ENCODE measurements around the gene TRABD2A.
"Not testable (repeated sequence)": the region's sequence is repeated elsewhere in the genome, so short reads cannot be mapped to it uniquely, and the experiment has no call there.

The TRABD2A gene, protein sequence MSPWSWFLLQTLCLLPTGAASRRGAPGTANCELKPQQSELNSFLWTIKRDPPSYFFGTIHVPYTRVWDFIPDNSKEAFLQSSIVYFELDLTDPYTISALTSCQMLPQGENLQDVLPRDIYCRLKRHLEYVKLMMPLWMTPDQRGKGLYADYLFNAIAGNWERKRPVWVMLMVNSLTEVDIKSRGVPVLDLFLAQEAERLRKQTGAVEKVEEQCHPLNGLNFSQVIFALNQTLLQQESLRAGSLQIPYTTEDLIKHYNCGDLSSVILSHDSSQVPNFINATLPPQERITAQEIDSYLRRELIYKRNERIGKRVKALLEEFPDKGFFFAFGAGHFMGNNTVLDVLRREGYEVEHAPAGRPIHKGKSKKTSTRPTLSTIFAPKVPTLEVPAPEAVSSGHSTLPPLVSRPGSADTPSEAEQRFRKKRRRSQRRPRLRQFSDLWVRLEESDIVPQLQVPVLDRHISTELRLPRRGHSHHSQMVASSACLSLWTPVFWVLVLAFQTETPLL

DNA sequence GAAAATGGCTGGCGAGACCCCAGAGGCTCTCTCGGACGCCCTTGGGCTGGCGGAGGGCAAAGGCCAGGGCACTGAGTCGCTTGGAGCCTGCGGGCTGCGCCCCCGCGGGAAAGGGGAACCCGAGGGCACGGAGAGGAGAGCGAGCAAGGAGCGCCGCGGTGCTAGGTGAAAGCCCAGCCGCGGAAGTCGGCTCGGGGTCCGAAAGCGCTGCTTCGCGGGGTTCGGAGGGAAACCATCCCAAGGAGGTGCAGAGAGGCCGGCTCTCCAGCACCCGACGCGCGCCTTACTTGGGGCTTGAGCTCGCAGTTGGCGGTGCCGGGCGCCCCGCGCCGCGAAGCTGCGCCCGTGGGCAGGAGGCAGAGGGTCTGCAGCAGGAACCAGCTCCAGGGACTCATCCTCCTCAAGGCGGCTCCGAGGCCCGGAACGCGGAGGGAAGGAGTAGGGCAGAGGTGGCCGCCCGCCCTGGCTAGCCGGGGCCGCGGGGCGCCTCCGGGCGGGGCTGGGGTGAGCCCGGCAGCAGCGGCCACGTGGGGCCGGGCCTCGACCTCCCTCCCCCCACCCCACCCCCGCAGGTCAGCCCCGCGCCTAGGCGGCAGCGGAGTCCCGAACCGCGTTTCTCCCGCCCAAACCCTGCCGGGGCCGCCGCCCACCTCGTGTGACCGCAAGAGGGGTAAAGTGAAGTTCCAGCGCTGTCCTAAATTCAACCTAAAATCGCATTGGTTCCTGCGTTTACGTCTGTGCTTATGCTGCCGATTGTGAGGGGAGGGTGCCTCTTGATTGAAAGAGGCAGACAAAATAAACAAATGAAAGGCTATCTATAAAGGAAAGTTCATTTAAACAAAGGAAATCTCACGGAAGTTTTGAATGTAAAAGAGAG is at the start of gene TRABD2A:
TSS of gene TRABD2A (minus strand) at position 440 of the 877 bp plus-strand sequence. CDS start at position 395, 45 bp downstream.
- peak; percentile 50 for DNase-seq (ENCODE audit: low read depth, low spot score)

DNA sequence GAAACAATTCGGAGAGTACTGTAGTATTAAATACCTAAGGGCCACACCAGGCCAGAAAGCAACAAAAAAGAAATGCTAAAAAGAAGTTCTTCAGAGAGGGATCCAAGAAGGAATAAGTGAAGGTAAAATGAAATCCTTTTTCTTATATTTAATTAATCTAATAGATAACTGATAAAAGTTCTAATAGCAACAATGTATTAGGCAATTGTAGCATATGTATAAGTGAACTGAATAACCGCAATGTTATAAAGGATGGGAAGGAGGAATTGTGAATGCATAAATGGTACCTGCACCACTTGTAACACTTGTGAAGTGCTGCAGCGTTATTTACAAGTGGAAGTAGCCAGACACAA is 46.4 kb upstream of the TRABD2A start:
- no peak for DNase-seq (ENCODE audit: low read depth, low spot score)

DNA sequence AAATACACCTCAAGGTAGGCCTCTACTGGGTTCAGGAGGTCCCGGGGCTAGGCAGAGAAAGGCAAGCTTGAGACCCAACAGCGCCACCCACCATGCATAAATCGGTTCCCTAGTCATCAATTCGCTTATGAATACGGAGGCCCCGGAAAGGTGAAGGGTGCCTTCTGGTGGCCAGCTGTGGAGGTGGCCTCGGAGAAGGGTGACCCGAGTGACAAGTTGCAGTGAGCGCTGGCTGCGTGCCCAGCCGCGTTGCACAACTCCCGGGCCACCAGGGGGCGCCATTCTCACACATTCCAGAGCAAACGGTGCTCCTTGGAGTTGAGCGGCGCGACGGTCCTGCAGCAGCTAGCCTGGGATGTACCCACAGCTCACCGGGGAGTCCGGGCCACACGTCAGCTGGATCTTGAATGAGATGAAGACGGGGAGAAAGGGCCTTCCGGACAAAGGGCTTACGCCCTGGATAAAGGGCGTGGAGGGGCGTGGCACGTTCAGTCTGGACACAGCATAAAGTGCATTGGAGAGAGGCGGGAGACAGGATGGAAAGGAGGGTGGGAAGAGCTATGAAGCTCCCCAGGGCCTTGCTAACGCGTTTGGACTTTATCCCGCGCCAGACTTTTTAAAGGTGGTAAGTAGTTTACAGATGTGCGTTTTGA is 45.0 kb upstream of the TRABD2A start:
- DNase-seq (ENCODE audit: low read depth, low spot score): peak; percentile 85

DNA sequence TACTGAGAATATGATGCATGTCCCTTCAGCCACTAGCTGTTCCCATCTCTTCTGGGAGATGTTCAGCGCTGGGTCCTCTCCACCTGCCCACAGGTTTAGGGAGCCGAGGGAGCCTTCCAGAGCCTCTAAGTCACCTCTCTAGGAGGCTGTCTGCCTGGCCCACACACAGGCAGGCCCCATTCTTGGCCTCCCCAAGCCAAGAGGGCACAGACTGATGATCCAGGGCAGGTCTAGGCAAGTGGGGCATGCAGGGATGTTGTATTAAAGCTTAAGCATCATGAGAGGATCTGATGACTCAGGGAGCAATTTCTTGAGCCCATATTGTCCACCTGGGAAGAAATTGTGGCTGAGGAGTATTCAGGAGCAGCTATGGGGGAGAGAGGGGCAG is 44.4 kb upstream of the TRABD2A start:
- DNase-seq (ENCODE audit: low read depth, low spot score): no peak

DNA sequence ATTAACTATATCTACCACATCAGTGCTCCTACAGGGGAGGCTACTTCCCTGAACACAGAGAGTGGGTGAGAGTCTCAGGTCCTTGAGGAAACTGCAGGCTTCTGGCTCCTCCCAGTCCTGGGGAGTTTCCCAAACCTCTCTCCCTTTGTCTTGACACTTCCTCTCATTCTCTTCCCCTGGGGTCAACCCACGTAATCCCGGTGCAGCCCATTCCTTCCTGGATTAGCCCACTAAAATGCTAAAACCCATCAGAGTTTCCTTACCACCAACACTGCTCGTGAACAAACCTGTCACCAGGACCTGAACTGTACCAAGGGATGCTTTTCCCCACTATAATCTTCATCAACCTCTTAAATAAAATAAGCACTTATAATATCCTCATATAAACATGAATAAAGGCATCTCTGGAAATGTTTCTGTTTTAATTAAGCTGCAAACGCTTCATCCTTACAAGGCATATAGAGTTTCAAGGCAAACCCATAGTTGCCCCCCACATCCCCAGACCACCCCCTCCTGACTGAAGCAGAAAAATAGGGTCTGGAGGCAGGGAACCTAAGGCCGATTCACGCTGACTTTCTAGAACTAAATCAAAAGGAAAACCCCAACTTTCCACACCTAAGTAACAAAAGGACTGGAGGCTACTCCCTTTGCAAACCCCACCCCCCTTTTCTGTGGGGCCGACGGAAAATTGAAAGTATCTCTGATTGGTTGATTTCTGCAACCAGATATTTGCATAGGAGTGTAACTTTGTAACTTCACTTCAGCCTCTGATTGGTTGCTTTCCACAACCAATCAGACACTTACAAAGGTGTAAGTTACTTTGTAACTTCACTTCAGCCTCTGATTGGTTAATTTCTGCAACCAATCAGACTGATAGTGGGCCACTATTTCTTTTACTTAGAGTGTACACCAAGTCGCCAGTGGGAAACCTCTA is 43.6 kb upstream of the TRABD2A start:
- DNase-seq (ENCODE audit: low read depth, low spot score): peak; percentile 52

DNA sequence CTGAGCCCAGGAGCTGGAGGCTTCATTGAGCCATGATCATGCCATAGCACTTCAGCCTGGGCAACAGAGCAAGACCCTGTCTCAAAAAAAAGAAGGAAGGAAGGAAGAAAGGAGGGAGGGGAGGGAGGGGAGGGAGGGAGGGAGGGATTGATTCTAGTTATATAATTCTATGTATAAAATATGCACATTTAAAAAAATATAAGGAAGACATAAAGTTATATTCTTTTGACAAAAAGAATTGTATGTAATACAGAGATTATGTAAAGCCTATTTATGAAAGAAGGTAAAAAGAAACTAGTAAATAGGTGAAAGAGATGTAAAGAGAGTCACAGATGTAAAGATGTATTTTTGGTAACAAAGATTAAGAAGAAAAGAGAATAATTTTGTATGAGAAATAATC is 42.1 kb upstream of the TRABD2A start:
- no peak for DNase-seq (ENCODE audit: low read depth, low spot score)

DNA sequence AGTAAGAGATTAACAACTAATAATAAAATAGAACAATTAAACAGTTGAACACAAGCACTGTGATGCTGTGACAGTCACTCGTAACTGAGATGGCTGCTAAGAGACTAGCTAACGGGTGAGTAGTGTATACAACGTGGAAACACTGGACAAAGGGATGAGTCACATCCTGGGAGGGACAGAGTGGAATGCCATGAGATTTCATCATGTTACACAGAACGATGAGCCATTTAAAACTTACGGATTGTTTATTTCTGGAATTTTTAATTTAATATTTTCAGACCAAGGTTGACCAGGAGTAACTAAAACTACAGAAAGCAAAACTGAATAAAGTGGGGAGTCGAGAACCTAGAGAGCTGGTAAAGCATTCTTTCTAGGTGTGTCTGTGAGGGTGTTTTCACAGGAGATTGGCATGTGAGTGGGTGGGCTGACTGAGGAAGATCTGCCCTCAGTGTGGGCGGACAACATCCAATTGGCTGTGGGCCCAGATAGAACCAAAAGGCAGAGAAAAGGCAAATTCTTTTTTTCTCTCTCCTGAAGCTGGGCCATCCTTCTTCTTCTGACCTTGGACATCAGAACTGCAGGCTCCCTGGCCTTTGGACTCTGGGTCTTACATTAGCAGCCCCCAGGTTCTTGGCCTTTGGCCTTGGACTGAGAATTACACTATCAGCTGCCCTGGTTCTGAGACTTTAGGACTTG is 39.1 kb upstream of the TRABD2A start:
- no peak for DNase-seq (ENCODE audit: low read depth, low spot score)

DNA sequence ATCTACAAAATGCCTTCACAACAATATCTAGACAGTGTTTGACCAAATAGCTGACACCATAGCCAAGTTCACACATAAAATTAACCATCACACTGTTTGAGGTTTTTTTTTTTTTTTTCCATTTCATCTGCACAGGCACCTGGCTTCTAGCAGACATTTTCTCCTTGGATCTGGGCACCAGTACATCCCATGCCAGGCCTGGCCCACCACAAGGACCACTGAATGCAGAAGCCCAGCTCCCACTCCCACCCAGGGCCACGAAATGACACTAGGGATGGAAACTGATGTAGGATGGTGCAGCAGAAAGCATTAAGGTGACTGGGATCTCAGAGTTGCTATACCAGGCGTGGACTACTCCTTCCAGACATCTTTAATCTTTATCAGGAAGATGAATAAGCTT is 37.5 kb upstream of the TRABD2A start:
- no peak for DNase-seq (ENCODE audit: low read depth, low spot score)

DNA sequence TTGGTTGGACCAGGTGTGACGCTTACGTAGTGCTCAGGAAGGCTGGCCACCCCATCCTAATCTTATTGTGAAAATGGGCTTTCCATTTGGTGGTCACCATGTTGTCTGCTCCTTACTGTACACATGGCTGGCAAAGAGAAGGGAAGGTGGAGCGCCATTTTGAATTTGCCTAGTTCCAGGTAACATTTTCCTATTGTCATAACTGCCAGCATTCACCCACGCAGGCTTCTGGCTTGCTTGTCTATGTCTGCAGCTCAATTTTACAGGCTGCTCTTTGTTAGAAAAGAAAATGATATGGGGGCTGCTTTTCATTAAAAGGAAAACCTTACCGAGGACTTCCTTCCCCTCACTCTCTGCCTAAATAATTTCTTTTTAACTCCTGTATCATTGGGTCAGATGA is 36.9 kb upstream of the TRABD2A start:
- DNase-seq (ENCODE audit: low read depth, low spot score): not testable (repeated sequence)

DNA sequence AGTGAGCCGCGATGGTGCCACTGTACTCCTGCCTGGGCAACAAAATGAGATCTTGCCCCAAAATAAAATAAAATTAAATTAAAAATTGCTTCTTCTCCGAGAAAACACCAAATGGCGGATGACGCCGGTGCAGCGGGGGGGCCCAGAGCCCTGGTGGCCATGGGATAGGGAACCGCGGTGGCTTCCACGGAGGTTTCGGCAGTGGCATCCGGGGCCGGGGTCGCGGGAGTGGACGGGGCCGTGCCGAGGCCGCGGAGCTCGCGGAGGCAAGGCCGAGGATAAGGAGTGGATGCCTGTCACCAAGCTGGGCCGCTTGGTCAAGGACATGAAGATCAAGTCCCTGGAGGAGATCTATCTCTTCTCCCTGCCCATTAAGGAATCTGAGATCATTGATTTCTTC is 34.8 kb upstream of the TRABD2A start:
- DNase-seq (ENCODE audit: low read depth, low spot score): not testable (repeated sequence)

DNA sequence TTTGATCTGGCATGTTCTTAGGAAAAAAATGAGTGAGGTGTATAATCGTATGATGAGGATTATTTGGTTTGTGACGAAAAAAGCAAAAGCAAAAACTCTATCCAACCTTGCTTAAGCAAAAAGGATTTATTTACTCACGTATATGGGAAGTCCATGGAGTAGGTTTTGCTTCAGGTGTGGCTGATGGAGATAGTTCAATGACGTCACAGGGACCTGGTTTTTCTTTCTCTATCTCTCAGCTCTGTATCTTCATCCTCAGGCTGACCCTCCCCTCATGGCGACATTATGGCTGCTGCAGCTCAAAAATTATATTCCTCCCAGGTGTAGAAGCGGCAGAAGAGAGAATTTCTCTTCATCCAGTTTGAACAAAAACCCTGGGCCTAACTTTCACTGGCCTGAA is 33.5 kb upstream of the TRABD2A start:
- DNase-seq (ENCODE audit: low read depth, low spot score): no peak

DNA sequence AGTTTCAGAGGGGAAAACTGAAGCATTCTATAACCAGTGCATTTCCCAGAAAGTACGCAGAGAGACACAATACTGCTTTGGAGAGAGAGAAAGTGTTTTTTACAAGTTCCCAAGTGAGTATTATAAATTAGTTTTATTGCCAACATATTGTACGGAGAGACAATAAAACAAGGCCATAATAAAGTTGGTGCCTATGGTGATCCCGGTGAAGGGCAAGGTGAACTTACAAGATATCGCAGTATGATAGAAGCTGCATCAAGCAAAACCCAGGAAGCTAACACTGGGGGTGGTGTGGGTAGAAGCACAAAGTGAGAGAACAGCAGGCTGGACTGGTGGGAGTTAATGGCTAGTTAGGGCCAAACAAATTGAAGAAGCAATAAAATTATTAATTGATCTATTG is 32.1 kb upstream of the TRABD2A start:
- DNase-seq (ENCODE audit: low read depth, low spot score): no peak

DNA sequence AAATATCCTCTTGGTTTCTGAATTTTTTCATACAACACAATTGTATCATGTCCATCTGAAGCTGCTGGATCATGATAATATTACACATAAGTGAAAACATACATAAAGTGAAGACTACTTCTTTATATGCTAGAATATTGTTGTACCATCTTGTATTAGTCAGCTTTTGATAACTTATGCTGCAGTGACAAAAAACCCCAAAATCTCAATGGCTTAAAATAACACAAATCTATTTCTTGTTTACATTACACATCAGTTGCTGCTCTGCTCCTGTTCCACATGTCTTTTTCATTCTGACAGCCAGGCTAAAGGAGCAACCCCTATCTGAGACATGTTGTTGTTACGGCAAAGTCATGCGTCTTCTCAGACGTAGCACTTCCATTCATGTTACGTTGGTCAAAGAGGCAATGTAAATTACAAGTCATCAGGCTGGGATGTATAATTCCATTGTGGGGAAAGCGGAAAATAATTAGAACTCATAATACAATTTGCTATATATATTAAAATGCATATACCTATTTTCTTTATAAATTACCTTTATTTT is 30.3 kb upstream of the TRABD2A start:
- DNase-seq (ENCODE audit: low read depth, low spot score): no peak

DNA sequence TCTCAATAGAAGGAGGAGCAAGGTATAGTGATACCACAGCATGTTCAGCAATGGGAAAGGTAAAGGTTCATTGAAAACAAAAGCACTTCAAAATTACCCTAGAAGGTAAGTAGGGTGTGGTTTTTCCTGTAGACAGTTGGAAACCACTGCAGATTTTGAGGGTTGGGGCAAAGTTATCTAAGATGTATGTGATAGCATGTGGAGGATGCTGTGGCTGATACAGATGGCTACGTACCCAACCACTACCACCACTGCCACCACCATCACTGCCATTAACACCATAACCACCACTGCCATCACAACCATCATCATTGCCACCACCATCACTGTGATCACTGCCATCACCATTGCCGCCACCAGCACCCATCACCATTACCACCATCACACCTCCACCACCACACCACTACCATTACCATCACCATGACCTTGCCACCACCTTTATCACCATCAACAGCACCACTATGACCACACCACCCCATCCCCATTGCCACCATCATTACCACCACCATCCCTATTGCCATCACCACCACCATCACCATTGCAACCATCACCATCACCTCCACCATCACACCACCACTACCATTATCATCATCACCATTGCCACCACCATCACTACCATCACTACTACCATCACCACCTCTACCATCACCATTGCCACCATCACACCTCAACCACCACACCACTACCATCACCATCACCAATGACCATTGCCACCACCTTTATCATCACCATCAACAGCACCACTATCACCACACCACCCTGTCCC is 28.2 kb upstream of the TRABD2A start:
- DNase-seq (ENCODE audit: low read depth, low spot score): no peak

DNA sequence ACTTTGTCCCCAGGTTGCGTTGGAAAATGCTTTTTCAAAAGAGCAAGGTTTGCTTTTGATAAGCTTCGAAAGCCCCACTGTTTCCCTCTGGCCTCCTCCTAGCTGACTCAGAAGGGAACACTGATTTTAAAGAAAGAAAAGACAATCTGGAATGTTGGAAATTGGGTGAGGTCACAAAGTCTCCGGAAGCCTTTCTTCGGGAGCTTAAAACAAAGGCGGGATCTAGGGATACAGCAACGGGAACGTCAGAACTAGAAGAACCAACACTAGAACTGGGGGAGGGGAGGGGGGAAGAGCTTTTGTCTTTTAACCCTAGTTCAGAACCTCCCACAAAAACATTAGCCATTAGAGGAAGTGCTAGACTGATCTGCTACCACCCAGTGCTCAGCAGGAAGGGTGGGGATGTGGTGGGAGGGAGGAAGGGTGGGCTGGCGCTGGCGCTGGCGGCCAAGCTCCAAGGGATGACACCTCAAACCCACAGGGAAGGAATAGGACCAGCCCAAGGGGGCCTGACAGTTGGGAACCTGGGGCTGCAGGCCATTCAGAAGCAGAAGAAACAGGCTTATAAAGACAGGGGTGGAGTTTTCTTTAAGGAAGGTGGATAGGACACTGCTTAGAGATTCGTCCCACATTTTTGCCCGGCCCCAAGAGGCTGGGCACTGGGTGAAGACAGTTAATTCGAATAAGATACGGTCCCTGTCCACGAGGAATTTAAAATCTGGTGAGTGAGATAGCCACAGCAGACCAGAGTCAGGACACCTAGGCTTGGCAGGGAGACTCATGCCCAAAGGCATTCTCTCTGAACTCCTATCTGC is 26.2 kb upstream of the TRABD2A start:
- peak; percentile 47 for DNase-seq (ENCODE audit: low read depth, low spot score)

DNA sequence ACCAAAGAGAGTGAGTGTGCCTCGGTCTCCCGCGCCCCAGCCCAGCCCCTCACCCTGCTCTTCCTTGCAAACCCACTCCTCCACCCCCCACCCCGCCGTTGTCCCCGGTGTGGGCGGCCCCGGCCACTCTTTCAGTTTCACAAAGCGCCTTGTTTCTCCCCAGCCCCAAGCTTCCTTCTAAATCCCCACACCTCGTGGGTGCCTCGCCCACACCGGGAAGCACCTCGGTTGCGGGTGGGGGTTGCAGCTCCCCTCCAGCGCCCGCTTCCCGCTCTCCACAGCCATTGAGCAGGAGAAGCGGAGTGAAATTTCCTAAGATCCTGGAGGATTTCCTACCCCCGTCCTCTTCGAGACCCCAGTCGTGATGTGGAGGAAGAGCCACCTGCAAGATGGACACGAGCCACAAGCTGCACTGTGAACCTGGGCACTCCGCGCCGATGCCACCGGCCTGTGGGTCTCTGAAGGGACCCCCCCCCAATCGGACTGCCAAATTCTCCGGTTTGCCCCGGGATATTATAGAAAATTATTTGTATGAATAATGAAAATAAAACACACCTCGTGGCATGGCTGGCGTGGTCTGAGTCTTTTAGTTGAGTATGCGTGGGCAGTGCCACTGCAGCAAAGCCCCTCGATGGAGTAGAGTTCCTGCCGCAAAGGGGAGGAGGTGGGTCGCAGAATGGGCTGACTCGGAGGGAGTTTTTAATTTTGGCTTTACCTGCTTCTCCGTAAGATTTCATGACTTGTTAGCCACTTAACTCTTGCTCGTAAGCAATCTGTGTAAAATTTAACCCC is 25.4 kb upstream of the TRABD2A start:
- DNase-seq (ENCODE audit: low read depth, low spot score): no peak

Data from iPS DF 19.7 (cell line).